OCI-M2 (cell line): ENCODE data around the gene ZNF845.
"Not testable (repeated sequence)": the region's sequence is repeated elsewhere in the genome, so short reads cannot be mapped to it uniquely, and the experiment has no call there.

Experiments
- DNase-seq: peaks from one replicate; lab custom pipeline; 2025; ENCODE audit not compliant: unreplicated experiment; lab: John Stamatoyannopoulos, UW

Gene ZNF845

GRCh38 chr19:53333463-53334449 is at the start of gene ZNF845:
Gene ZNF845 (plus strand): TSS chr19:53333749. CDS start chr19:53341308, 7,559 bp downstream.
- DNase-seq: peak; percentile 69

- DNase-seq: no peak
Measured at GRCh38 chr19:53285087-53285486, 48.5 kb upstream of the ZNF845 start.

GRCh38 chr19:53290758-53291549 is 42.6 kb upstream of the ZNF845 start:
- no peak for DNase-seq

- no peak for DNase-seq
Measured at GRCh38 chr19:53294786-53295441, 38.6 kb upstream of the ZNF845 start.

- DNase-seq: not testable (repeated sequence)
Measured at GRCh38 chr19:53301341-53301740, 32.2 kb upstream of the ZNF845 start.

GRCh38 chr19:53308339-53308811 is 25.2 kb upstream of the ZNF845 start:
- DNase-seq: no peak

- DNase-seq: no peak
Measured at GRCh38 chr19:53311044-53311443, 22.5 kb upstream of the ZNF845 start.

- DNase-seq: no peak
Measured at GRCh38 chr19:53311897-53312296, 21.7 kb upstream of the ZNF845 start.

- no peak for DNase-seq
Measured at GRCh38 chr19:53328967-53329366, 4.6 kb upstream of the ZNF845 start.

GRCh38 chr19:53332484-53332883 is 1.1 kb upstream of the ZNF845 start:
- no peak for DNase-seq

GRCh38 chr19:53333066-53333462 is 485 bp upstream of the ZNF845 start:
- DNase-seq: no peak

- DNase-seq: not testable (repeated sequence)
Measured at GRCh38 chr19:53344403-53344802, 10.9 kb downstream of the ZNF845 start.

GRCh38 chr19:53355739-53356138 is 22.2 kb downstream of the ZNF845 start:
- no peak for DNase-seq

GRCh38 chr19:53357821-53358581 is 24.5 kb downstream of the ZNF845 start:
- DNase-seq: no peak

- DNase-seq: not testable (repeated sequence)
Measured at GRCh38 chr19:53360056-53360455, 26.5 kb downstream of the ZNF845 start.

GRCh38 chr19:53365134-53365898 is 31.8 kb downstream of the ZNF845 start, which contains the start of gene ZNF525:
Gene ZNF525 (plus strand): TSS chr19:53365705. CDS start chr19:53372282, 6,577 bp downstream.
- no peak for DNase-seq

GRCh38 chr19:53365899-53366493 is 32.4 kb downstream of the ZNF845 start:
- DNase-seq: no peak

- no peak for DNase-seq
Measured at GRCh38 chr19:53372196-53372595, 38.6 kb downstream of the ZNF845 start.

GRCh38 chr19:53374288-53374687 is 40.7 kb downstream of the ZNF845 start:
- DNase-seq: no peak
